Stimulated activated naive CD8-positive, alpha-beta T cell treated with anti-CD3 and anti-CD28 coated beads, Interleukin-15, Interleukin-2, amounts not matched to agents 100 U/mL and 50 U/mL, for 24 hours (primary cell): Measurements from ENCODE around the gene SLC35A3.
A peak's percentile ranks its signal among the peaks of the same experiment; 100 is the strongest.
"Not testable (repeated sequence)": the region's sequence is repeated elsewhere in the genome, so short reads cannot be mapped to it uniquely, and the experiment has no call there.

Experiments
- ATAC-seq: fragments of 150-1000 bp; cut with Tn5 transposase; one replicate; pipeline ENCODE4 v1.10.0; 2021
- DNase-seq: peaks from one replicate; pipeline ENCODE4 v3.0.0; 2021

The SLC35A3 gene

GRCh38 chr1:100036718-100037655, 67.2 kb downstream of the SLC35A3 start:
- DNase-seq, result no peak
- ATAC-seq, result no peak

GRCh38 chr1:100037656-100037926, 67.8 kb downstream of the SLC35A3 start:
- ATAC-seq (no peak), DNase-seq (no peak)

- ATAC-seq (peak; percentile 94), DNase-seq (peak; percentile 93)
Measured at GRCh38 chr1:100037927-100038659, 68.3 kb downstream of the SLC35A3 start.

GRCh38 chr1:100038660-100039287, 69.0 kb downstream of the SLC35A3 start:
- ATAC-seq (peak; percentile 61), DNase-seq (peak; percentile 77)

GRCh38 chr1:100039591-100039990, 69.8 kb downstream of the SLC35A3 start:
- ATAC-seq, result no peak
- DNase-seq, result no peak

GRCh38 chr1:100045206-100045605, 75.4 kb downstream of the SLC35A3 start:
- no peak for ATAC-seq
- no peak for DNase-seq

- not testable (repeated sequence) for ATAC-seq, DNase-seq
Measured at GRCh38 chr1:100047235-100047708, 77.5 kb downstream of the SLC35A3 start.

GRCh38 chr1:100050139-100050538, 80.3 kb downstream of the SLC35A3 start:
- DNase-seq, result no peak
- no peak for ATAC-seq

GRCh38 chr1:100051401-100051800, 81.6 kb downstream of the SLC35A3 start:
- ATAC-seq, result no peak
- DNase-seq, result no peak

- DNase-seq, result no peak
- ATAC-seq, result no peak
Measured at GRCh38 chr1:100051893-100052292, 82.1 kb downstream of the SLC35A3 start.

- ATAC-seq, result no peak
- DNase-seq, result no peak
Measured at GRCh38 chr1:100053119-100053518, 83.3 kb downstream of the SLC35A3 start.

- no peak for ATAC-seq
- no peak for DNase-seq
Measured at GRCh38 chr1:100053727-100054126, 83.9 kb downstream of the SLC35A3 start.

- ATAC-seq, result no peak
Measured at GRCh38 chr1:100061681-100062080, 91.9 kb downstream of the SLC35A3 start.

GRCh38 chr1:100065183-100065968, 95.6 kb downstream of the SLC35A3 start:
- ATAC-seq (no peak), DNase-seq (no peak)

More at GRCh38 chr1:100061681-100062080, 91.9 kb downstream of the SLC35A3 start:
- DNase-seq, result no peak

GRCh38 chr1:100065969-100066227, 96.1 kb downstream of the SLC35A3 start:
- no peak for DNase-seq
- ATAC-seq, result no peak

GRCh38 chr1:100070201-100070939, 100.6 kb downstream of the SLC35A3 start:
- DNase-seq (no peak), ATAC-seq (no peak)

- ATAC-seq, result no peak
- DNase-seq, result no peak
Measured at GRCh38 chr1:100073531-100073930, 103.7 kb downstream of the SLC35A3 start.

GRCh38 chr1:100074604-100075395, 105.0 kb downstream of the SLC35A3 start:
- DNase-seq (no peak), ATAC-seq (no peak)

GRCh38 chr1:100075773-100076172, 106.0 kb downstream of the SLC35A3 start:
- DNase-seq (no peak), ATAC-seq (no peak)

- DNase-seq (no peak), ATAC-seq (no peak)
Measured at GRCh38 chr1:100076319-100076718, 106.5 kb downstream of the SLC35A3 start.

- ATAC-seq (no peak), DNase-seq (no peak)
Measured at GRCh38 chr1:100076744-100077143, 106.9 kb downstream of the SLC35A3 start.
